ENCODE results near the gene CEP112.

CEP112 gene

DNA sequence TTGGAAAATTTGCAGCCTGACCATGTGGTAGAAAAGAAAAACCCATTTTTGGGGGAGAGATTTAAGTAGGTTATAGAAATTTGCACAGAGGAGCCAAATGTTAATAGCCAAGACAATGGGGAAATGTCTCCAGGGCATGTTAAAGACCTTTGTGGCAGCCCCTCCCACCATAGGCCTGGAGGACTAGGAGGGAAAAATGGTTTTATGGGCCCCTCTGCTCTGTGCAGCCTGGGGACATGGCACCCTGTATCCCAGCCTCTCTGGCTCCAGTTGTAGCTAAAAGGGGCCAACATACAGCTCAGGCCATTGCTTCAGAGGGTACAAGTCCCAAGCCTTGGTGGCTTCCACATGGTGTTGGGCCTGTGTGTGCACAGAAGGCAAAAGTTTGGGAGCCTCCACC lies 384.6 kb downstream of the CEP112 start:
- TF ChIP-seq, protein P1, sequence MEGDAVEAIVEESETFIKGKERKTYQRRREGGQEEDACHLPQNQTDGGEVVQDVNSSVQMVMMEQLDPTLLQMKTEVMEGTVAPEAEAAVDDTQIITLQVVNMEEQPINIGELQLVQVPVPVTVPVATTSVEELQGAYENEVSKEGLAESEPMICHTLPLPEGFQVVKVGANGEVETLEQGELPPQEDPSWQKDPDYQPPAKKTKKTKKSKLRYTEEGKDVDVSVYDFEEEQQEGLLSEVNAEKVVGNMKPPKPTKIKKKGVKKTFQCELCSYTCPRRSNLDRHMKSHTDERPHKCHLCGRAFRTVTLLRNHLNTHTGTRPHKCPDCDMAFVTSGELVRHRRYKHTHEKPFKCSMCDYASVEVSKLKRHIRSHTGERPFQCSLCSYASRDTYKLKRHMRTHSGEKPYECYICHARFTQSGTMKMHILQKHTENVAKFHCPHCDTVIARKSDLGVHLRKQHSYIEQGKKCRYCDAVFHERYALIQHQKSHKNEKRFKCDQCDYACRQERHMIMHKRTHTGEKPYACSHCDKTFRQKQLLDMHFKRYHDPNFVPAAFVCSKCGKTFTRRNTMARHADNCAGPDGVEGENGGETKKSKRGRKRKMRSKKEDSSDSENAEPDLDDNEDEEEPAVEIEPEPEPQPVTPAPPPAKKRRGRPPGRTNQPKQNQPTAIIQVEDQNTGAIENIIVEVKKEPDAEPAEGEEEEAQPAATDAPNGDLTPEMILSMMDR (conservative IDR thresholded peaks at IDR 0.05; ENCODE audit: low read depth): no peak
- CTCF ChIA-PET: no interaction called here
- no peak for DNase-seq (ENCODE audit: low spot score)
- H3K27ac ChIP-seq: no peak overlapping the region
- POLR2A ChIA-PET (ENCODE audit: low non-redundant PET): no interaction called here

GRCh38 chr17:65801513-65801912 lies 390.4 kb downstream of the CEP112 start:
- CTCF ChIA-PET: no interaction called here
- H3K27ac ChIP-seq: no peak overlapping the region
- DNase-seq (ENCODE audit: low spot score): no peak
- POLR2A ChIA-PET (ENCODE audit: low non-redundant PET): no interaction called here
- TF ChIP-seq, protein P1 (conservative IDR thresholded peaks at IDR 0.05; ENCODE audit: low read depth): no peak

DNA sequence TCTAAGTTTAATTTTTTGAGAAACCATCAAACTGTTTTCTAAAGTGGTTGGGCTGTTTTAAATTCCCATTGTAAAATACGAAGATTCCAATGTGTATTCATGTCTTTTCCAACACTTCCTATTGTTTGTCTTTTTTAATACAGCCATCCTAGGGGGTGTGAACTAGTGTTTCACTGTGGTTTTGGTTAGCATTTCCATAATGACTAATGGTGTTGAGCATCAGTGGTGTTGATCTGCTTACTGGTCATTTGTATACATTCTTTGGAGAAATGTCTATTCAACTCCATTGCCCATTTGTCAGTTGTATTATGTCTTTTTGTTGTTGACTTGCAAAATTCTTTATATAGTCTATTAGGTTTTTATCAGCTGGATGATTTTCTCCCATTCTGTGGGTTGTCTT lies 391.3 kb downstream of the CEP112 start:
- TF ChIP-seq, protein P1 (conservative IDR thresholded peaks at IDR 0.05; ENCODE audit: low read depth): no peak
- H3K27ac ChIP-seq: no peak overlapping the region
- ChIA-PET CTCF (no interaction called here), POLR2A (ENCODE audit: low non-redundant PET) (no interaction called here)
- DNase-seq (ENCODE audit: low spot score): no peak

DNA sequence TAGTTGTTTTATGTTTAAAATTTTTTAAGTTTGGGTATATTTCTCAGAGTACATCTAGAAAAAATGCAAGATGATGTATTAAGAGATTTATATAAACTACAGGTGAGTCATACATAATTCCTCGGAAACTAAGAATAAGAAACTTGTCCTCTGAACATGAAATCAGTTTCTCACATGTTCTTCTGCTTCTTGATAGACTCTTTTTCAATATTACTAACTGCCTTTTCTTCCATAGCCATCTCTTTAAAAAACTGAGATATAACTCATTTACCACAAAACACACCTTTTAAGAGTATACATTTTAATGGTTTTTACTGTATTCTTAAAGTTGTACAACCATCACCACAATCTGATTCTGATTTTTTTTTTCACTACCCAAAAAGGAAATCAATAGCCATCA lies 392.1 kb downstream of the CEP112 start:
- CTCF ChIA-PET: no interaction called here
- no peak overlapping the region for H3K27ac ChIP-seq
- DNase-seq (ENCODE audit: low spot score): no peak
- POLR2A ChIA-PET (ENCODE audit: low non-redundant PET): no interaction called here
- TF ChIP-seq, protein P1 (conservative IDR thresholded peaks at IDR 0.05; ENCODE audit: low read depth): no peak

DNA sequence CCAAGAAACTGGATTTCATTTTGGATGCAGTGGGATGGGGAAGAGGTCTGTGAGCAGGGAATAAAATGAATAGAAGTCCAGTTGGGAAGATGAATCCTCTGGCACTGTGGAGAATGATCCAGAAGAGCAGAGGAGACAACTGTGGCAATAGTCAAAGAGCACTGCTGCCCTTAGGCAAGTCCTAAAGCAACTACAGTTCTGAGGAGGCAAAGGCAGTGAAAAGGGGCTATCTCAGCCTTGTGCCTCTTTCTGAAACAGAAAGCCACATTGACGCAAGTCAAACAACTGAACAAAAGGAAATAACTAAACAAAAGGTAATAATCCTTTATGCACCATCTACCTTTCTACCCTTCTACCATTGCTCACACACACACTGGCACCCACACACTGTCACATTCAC lies 392.5 kb downstream of the CEP112 start:
- H3K27ac ChIP-seq: no peak overlapping the region
- no peak for DNase-seq (ENCODE audit: low spot score)
- POLR2A ChIA-PET (ENCODE audit: low non-redundant PET): no interaction called here
- TF ChIP-seq, protein P1 (conservative IDR thresholded peaks at IDR 0.05; ENCODE audit: low read depth): no peak
- CTCF ChIA-PET: no interaction called here

DNA sequence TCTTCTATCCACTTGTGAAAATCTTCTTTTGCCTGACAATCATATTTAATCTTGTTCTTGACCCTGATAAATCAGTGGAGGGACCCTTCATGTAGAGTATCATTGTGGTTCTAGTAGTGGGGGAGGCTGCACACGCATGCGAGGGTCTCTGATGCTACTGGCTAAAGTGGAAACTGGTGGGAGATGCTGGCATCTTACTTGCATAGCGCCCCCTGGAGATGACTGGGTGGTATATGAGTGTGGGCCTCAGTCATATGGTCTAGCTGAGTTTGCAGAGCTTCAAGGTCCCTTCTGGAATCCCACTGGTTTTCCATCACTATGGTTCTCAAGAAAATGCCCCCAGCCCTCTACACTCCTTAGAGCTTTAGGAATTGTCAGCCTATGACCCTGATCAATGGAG lies 394.1 kb downstream of the CEP112 start:
- TF ChIP-seq, protein P1 (conservative IDR thresholded peaks at IDR 0.05; ENCODE audit: low read depth): no peak
- no peak for DNase-seq (ENCODE audit: low spot score)
- CTCF ChIA-PET: interaction anchor here (0.6 kb wide), 1 partner anchor 54 kb away, joined by 3 read pairs; no protein-coding TSS in a partner anchor
- POLR2A ChIA-PET (ENCODE audit: low non-redundant PET): no interaction called here
- no peak overlapping the region for H3K27ac ChIP-seq

DNA sequence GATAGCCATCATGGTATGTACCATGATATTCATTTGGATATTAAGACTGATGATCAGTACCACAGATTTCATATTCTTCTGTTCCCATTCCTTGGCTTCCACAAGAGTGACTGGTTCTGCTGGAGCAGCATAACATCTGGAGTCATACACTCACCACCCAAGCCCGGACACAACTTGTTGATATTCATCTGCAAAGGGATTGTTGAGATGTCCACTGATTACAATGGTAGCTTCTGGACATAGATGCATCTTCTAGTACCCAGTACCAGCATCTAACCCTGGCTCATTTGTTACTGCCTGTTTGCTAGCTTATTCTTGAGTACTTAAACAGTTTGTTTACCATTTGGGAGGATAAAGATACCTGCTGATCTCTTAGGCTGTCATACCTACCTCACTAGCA lies 394.8 kb downstream of the CEP112 start:
- ChIA-PET POLR2A (ENCODE audit: low non-redundant PET) (no interaction called here), CTCF (interaction anchor here (0.6 kb wide), 2 partner anchors 55 to 71 kb away, joined by 3 read pairs; no protein-coding TSS in a partner anchor)
- H3K27ac ChIP-seq: no peak overlapping the region
- DNase-seq (ENCODE audit: low spot score): no peak
- TF ChIP-seq, protein P1 (conservative IDR thresholded peaks at IDR 0.05; ENCODE audit: low read depth): no peak
